ENCODE data around the gene CHMP5.

CHMP5 gene

DNA sequence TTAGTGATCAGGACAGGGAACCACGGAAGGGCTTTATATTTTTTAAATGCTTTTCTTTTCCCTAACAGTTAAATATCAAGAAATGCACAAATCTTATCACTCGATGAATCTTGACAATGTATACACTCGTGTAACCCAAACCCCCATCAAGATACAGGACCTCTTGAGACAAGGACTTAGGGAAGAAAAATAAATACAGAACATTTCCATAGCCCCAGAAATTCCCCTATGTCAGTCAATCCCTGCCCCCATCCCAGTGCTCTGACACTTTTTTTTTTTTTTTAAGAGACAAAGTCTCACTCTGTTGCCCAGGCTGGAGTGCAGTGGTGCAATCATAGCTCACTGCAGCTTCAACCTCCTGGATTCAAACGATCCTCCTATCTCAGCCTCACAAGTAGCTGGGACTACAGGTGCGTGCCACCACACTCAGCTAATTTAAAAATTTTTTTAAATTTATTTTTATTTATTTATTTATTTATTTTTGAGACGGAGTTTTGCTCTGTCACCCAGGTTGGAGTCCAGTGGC lies 22.2 kb upstream of the CHMP5 start:
- DNase-seq (ENCODE audit: low spot score) (no peak), FAIRE-seq (no peak)

DNA sequence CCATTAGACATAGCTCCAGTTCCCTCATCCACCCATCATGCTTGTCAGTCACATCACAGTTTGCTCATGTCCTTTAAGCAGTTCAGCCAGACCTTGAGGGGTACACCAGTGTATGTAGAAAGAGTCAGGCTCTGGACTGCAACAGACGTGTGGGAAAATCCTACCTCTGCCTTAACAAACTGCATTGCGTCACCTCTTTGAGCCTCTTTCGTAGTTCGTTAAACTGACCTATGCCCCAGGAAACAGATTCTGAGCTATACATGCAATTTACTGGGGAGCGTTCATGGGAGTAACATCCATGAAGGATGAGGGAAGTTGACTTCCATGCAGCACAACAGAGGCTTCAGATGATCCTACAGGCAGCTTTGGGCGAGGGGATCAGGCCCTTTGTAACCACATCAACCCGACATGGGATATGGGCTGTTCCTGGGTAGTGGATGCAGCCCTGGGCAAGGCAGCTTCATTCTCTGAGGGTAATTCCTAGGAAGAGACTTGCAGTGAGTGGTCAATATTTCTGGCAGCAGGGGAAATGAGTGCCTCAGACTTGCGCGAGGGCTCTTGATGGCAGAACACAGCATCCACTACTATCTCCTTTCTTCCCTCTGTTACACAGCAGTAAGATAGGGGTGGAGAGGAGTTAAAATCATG lies 20.6 kb upstream of the CHMP5 start:
- no peak for FAIRE-seq
- DNase-seq (ENCODE audit: low spot score), result no peak

DNA sequence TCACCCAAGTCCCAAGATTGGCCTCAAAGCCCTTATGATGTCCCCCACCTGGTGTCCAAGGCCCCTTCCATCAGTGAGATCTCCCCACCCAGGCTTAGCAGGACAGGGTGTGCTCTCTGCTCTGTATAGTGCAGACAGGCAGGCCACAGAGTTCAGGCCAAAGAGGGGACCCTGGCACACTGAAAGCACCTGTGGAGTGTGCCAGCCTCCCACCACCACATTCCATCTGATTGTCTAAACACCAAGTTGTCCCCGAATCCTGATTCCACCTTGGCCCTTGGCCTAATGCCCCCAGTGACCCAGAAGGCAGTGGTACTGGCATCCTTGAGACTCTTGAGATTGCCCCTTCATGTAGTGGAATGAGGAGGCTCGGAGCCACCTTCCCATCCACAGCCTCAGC lies 19.5 kb upstream of the CHMP5 start:
- no peak for DNase-seq (ENCODE audit: low spot score)
- no peak for FAIRE-seq

GRCh38 chr9:33246269-33246860 lies 18.5 kb upstream of the CHMP5 start:
- DNase-seq (ENCODE audit: low spot score), result no peak
- no peak for FAIRE-seq

GRCh38 chr9:33248606-33249005 lies 16.2 kb upstream of the CHMP5 start:
- no peak for FAIRE-seq
- DNase-seq (ENCODE audit: low spot score), result no peak

- FAIRE-seq, result no peak
- DNase-seq (ENCODE audit: low spot score), result no peak
Observed at GRCh38 chr9:33249087-33249658, 15.7 kb upstream of the CHMP5 start.

GRCh38 chr9:33249983-33250382 lies 14.9 kb upstream of the CHMP5 start:
- FAIRE-seq (no peak), DNase-seq (ENCODE audit: low spot score) (no peak)

- no peak for FAIRE-seq
- no peak for DNase-seq (ENCODE audit: low spot score)
Observed at GRCh38 chr9:33250458-33250995, 14.3 kb upstream of the CHMP5 start.

GRCh38 chr9:33254211-33254610 lies 10.6 kb upstream of the CHMP5 start:
- DNase-seq (ENCODE audit: low spot score), result no peak
- FAIRE-seq, result no peak

DNA sequence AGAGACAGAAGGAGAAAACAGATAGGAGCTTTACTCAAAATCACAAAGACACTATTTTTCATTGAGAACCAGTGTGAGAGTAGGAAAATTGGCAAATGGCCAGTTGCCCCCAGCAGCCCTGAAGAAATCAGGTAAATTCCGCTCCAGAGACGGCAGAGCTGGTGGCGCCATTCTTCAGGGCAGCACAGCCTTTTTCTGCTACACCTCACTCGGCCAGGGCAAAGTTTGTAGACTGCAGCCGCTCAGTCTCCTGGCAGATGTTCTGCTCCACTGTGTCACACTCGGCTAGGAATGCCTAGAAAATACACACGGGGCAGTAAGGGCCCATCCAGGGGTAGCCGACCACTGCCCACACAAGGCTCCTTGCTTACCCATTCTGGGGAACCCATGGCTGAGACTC lies 9.8 kb upstream of the CHMP5 start:
- DNase-seq (ENCODE audit: low spot score) (no peak), FAIRE-seq (no peak)

DNA sequence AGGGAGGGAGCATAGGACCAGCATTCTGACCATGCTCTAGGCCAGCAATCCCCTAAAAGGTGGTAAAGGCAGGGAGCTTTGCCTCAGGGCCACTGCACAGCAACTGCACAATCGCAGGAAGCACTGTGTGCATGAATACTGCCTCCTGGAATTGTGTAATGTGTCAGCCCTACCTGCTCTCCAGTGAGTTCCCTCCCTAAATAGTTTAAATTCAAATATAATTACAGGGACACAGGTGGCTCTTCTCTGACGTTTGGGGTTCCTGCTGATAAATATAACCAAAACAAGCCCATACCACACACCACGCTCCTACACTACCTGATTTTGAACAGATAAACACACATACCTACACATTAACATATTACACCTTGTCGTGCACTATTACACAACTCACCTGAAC lies 9.4 kb upstream of the CHMP5 start:
- FAIRE-seq, result no peak
- DNase-seq (ENCODE audit: low spot score), result no peak

DNA sequence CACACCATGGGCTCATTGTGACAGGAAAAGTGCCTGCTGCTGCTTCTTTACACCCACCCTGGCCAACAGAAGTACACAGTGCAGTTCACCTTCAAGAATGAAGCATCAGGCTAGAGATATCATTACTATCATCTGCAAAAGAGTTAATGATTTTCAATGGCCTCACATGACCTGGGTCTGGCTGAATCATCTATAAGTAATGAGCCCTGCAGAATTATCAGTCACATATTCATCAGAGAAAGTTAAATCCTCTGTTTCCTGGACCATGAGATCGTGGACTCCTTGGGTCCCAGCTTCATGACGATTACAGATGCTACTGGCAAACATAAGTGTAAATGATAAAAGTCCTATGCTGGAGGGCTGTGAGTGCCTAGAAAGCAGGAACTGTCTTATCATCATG lies 8.6 kb upstream of the CHMP5 start:
- DNase-seq (ENCODE audit: low spot score), result peak; percentile 42
- peak; percentile 69 for FAIRE-seq

GRCh38 chr9:33257276-33257675 lies 7.6 kb upstream of the CHMP5 start:
- FAIRE-seq (no peak), DNase-seq (ENCODE audit: low spot score) (no peak)

GRCh38 chr9:33260372-33260771 lies 4.5 kb upstream of the CHMP5 start:
- no peak for DNase-seq (ENCODE audit: low spot score)
- FAIRE-seq, result no peak

DNA sequence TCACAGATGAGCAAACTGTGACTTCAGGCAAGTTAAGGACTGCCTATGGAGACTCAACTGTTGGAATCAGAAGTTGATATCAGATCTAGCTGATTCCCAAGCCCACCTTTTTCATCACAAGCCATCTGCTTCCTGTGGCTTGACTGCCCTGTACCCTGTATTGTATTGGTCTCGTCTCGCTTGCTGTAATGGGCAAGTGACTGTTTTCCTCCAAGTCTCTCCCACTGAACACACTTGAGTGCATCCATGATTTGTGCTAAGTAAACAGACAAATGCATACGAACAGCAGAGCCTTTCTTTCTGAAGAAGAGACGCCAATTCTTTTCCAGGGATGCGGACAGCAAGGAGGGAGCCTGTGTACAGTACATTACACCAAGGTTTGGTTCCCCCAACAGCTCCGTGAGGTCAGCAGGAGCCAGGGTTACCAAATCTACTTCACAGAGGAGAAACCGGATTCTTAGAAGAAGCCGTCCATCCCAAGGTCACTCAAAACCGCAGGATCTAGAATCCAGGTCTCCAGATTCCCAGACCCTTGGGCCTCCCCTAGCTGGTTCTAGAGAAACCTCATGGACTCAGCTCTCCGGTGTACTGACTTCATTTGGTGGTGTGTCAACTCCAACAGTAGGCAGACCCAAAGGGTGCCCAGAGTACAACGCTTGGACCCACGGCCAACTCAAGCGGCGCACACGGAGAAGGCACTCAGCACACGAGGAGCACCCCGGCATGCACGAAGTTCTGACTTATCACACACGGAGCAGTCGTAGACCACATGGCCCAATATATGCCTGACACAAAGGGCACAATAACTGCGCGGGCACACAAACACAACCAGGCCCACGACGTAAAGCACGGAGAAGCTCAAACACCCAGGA lies 1.5 kb upstream of the CHMP5 start:
- no peak for FAIRE-seq
- DNase-seq (ENCODE audit: low spot score), result peak; percentile 25

DNA sequence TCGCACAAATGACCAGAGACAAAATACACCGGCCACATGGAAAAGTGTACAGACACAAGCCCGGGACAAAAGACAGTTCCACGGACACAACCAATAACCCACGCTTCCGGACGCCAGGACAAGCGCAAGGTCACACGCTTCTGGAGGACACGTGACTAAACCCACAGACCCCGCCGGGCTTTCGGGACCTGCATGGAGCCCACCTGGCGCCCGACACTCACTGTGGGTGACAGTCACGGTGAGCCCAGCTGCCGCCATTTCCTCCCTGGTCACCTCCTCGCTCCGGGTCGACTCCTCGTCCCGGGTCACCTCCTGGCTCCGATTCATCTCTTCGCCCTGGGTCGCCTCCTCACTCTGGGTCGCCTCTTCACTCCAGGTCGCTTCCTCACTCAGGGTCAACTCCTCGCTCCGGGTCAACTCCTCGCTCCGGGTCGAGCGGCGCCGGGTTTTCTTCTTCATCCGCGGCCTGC lies 811 bp upstream of the CHMP5 start:
- no peak for FAIRE-seq
- no peak for DNase-seq (ENCODE audit: low spot score)

GRCh38 chr9:33265211-33265865 lies 489 bp downstream of the CHMP5 start:
- no peak for DNase-seq (ENCODE audit: low spot score)
- no peak for FAIRE-seq

DNA sequence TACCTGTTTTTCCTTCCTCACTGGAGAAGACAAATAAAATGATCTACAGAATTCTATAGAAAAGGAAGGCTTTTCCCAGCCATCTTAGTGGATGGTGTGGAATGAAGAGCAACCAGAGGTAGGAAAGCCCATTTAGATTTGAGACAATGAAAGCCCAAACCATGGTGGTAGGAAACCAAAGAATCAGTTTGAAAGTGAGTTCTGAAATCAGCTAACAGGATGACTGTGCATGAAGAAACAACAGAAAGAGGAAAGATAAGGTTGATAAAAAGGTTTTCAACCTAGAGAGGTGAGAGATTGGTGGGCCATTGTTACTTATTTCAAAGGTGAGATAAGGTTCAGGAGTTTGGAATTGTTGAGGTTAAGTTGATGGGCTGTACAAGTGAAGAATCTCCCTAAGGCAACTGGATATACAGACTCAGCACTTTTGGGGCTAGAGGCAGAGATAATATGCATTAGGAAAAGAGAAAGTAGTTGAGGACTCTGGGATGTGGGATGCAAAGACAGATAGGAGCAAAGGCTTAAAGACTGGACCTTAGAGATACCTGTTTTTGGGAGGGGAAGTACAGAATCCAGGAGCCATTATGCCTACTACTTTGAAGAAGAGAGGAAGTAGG lies 2.4 kb downstream of the CHMP5 start:
- no peak for DNase-seq (ENCODE audit: low spot score)
- FAIRE-seq, result no peak

DNA sequence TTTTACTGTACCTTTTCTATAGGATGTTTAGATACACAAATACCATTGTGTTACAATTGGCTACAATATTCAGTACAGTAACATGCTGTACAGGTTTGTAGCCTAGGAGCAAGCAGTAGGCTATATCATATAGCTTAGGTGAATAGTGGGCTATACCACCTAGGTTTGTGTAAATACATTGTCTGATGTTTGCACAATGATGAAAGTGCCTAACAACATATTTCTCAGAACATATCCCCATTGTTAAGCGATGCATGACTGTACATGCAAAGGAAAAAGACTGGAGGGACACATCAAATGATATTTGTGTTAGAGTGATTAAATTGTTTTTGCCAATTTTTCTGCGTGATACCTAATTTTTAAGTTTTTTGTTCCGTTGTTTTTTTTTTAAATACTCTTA lies 5.3 kb downstream of the CHMP5 start:
- FAIRE-seq (no peak), DNase-seq (ENCODE audit: low spot score) (no peak)

DNA sequence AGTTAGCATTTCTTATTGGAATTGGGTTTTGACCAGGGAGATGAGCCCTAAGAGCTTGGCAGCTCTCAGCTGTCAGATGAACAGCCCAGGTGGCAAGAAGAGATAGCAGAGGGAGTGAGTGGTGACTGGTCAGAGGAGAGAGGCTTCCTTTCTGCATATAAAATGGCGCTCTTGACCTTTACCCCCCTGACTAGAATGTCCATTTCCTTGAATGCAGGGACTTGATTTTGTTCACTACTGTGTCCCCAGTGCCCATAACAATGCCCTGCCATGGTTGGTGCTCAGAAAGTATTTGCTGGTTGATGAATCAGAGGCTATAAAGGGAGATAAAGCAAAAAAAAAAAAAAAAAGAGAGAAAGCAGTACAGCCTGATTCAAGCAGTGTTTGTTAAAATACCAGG lies 7.2 kb downstream of the CHMP5 start:
- FAIRE-seq, result peak; percentile 35
- DNase-seq (ENCODE audit: low spot score), result peak; percentile 67
